NCI-H2171 treated with DMSO at 0.1 percent for 48 hours (cell line): ENCODE data around the gene NUBP2.
A peak's percentile ranks its signal among the peaks of the same experiment; 100 is the strongest.

Experiments used
- DNase-seq: peaks from one replicate; lab custom pipeline; 2025; lab: John Stamatoyannopoulos, UW

NUBP2 gene

GRCh38 chr16:1772362-1772907, 10.3 kb upstream of the NUBP2 start, which contains the start of gene EME2:
EME2 (plus strand) TSS chr16:1772810; CDS start chr16:1773228, 418 bp downstream.
- DNase-seq, result peak; percentile 56

- DNase-seq, result peak; percentile 83
Measured at GRCh38 chr16:1772908-1773702, 9.7 kb upstream of the NUBP2 start, which contains the start of gene MRPS34. MRPS34 (minus strand) TSS chr16:1773134; CDS start chr16:1773119, 15 bp downstream.

GRCh38 chr16:1773703-1774447, 8.9 kb upstream of the NUBP2 start:
- DNase-seq, result peak; percentile 10

- DNase-seq, result no peak
Measured at GRCh38 chr16:1774448-1774780, 8.3 kb upstream of the NUBP2 start.

- DNase-seq, result no peak
Measured at GRCh38 chr16:1775006-1775845, 7.5 kb upstream of the NUBP2 start.

- DNase-seq, result peak; percentile 95
Measured at GRCh38 chr16:1775846-1776671, 6.7 kb upstream of the NUBP2 start.

GRCh38 chr16:1776672-1776955, 6.1 kb upstream of the NUBP2 start:
- DNase-seq, result no peak

- DNase-seq, result no peak
Measured at GRCh38 chr16:1776991-1777374, 5.8 kb upstream of the NUBP2 start.

- DNase-seq, result no peak
Measured at GRCh38 chr16:1777375-1778199, 5.2 kb upstream of the NUBP2 start.

- no peak for DNase-seq
Measured at GRCh38 chr16:1778200-1779179, 4.3 kb upstream of the NUBP2 start.

- DNase-seq, result no peak
Measured at GRCh38 chr16:1779234-1779701, 3.5 kb upstream of the NUBP2 start.

GRCh38 chr16:1779741-1780676, 2.8 kb upstream of the NUBP2 start:
- no peak for DNase-seq

GRCh38 chr16:1780677-1781072, 2.1 kb upstream of the NUBP2 start:
- no peak for DNase-seq

- DNase-seq, result no peak
Measured at GRCh38 chr16:1781254-1781653, 1.5 kb upstream of the NUBP2 start.

- no peak for DNase-seq
Measured at GRCh38 chr16:1781758-1782407, 877 bp upstream of the NUBP2 start.

GRCh38 chr16:1784977-1785845, 2.5 kb downstream of the NUBP2 start:
- no peak for DNase-seq

GRCh38 chr16:1785846-1786170, 3.0 kb downstream of the NUBP2 start:
- no peak for DNase-seq
